Lower leg skin (tissue), 3 donors: ENCODE results near the gene MX1.

Experiments used
- POLR2A ChIP-seq, 2 donors: fragments of 450-650 bp; IDR thresholded peaks; one replicate each; pipeline ENCODE4 v1.6.1; 2016 to 2017; ENCODE audit warnings: antibody characterized with exemption in 2 of 2, mild to moderate bottlenecking in 1 of 2, moderate library complexity in 1 of 2
- TF ChIP-seq, protein P1 (sequence below), 3 donors: fragments of 450-650 bp; IDR thresholded peaks; one replicate each; pipeline ENCODE4 v1.5.1; 2016; ENCODE audit warnings: antibody characterized with exemption in 3 of 3, mild to moderate bottlenecking in 3 of 3, moderate library complexity in 2 of 3

DNA sequence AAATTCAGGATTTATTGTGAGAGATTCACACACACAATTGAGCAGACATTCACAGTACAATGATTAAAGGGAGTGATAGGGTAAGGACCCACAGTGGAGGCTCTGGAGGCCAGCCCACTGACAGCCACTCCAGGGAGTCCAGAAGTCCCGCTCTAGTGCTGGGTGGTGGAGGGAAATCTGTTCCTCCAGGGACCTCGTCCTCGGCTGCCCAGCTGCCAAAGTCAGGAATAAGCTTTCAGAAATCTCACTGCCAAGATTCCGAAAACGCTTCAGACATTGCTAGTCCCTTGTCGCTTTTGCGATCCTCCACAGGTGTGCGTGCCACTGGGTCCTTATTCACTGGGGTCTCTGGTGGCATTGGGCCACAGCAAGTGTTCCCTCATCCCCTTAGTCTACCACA is 2.3 kb downstream of the MX1 start:
- TF ChIP-seq, protein P1, sequence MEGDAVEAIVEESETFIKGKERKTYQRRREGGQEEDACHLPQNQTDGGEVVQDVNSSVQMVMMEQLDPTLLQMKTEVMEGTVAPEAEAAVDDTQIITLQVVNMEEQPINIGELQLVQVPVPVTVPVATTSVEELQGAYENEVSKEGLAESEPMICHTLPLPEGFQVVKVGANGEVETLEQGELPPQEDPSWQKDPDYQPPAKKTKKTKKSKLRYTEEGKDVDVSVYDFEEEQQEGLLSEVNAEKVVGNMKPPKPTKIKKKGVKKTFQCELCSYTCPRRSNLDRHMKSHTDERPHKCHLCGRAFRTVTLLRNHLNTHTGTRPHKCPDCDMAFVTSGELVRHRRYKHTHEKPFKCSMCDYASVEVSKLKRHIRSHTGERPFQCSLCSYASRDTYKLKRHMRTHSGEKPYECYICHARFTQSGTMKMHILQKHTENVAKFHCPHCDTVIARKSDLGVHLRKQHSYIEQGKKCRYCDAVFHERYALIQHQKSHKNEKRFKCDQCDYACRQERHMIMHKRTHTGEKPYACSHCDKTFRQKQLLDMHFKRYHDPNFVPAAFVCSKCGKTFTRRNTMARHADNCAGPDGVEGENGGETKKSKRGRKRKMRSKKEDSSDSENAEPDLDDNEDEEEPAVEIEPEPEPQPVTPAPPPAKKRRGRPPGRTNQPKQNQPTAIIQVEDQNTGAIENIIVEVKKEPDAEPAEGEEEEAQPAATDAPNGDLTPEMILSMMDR (IDR thresholded peaks at IDR 0.05), result no peak
- TF ChIP-seq POLR2A (IDR thresholded peaks at IDR 0.05), result no peak
